ENCODE results near the gene AGPAT2.

- TF ChIP-seq CTCF (IDR thresholded peaks at IDR 0.05 in 4 of 5, conservative IDR thresholded peaks at IDR 0.05 in 1 of 5), result no peak
- TF ChIP-seq POLR2A (IDR thresholded peaks at IDR 0.05), result no peak
These were observed 37.5 kb upstream of the AGPAT2 start for GRCh38 chr9:136724772-136725171.
